HepG2 (cell line): ENCODE data around the gene LRRC73. TPM values are rescaled to one million over a fixed set of nuclear protein-coding genes. Genes with fewer than 3 reads are reported as not detected.

ENCODE experiments used
- GPN1 ChIP-seq: sonication (generic); formaldehyde crosslinking; IDR thresholded peaks from 2 replicates; pipeline ENCODE4 v1.5.1; 2020; ENCODE audit warnings: missing genetic modification reagents, borderline replicate concordance
- KDM4B ChIP-seq: sonication (generic); formaldehyde crosslinking; IDR thresholded peaks from 2 replicates; pipeline ENCODE4 v1.4.0; 2020; ENCODE audit warnings: missing genetic modification reagents
- RFX5 ChIP-seq: IDR thresholded peaks from 2 replicates; pipeline ENCODE4 v1.6.1; 2011; ENCODE audit warnings: low read depth, low read length, improper control_type of control experiment
- SMAD1 ChIP-seq: sonication (generic); formaldehyde crosslinking; IDR thresholded peaks from 2 replicates; pipeline ENCODE4 v1.4.0; 2020; ENCODE audit warnings: missing genetic modification reagents, low read depth, mild to moderate bottlenecking, borderline replicate concordance
- SRF ChIP-seq: IDR thresholded peaks from 2 replicates; pipeline ENCODE4 v1.6.1; 2011; ENCODE audit warnings: mild to moderate bottlenecking, low read depth, low read length, moderate library complexity
- TCF12 ChIP-seq, 2 experiments: fragments of 450-650 bp in 1 of 2; sonication (generic) in 1 of 2; formaldehyde crosslinking in 1 of 2; IDR thresholded peaks; 2 replicates each; pipeline versions ENCODE4 v1.6.1 to v1.8.0; 2017 to 2022; ENCODE audit warnings: antibody characterized with exemption in 1 of 2, mild to moderate bottlenecking in 1 of 2, missing genetic modification reagents in 1 of 2, moderate library complexity in 1 of 2
- ZBTB42 ChIP-seq: sonication (generic); formaldehyde crosslinking; IDR thresholded peaks from 2 replicates; pipeline ENCODE4 v1.5.0; 2020; ENCODE audit warnings: mild to moderate bottlenecking, missing genetic modification reagents
- ZBTB7B ChIP-seq: sonication (generic); formaldehyde crosslinking; IDR thresholded peaks from 2 replicates; pipeline ENCODE4 v1.4.0; 2020; ENCODE audit warnings: missing genetic modification reagents
- ZNF274 ChIP-seq: sonication (generic); formaldehyde crosslinking; IDR thresholded peaks from 2 replicates; pipeline ENCODE4 v1.5.1; 2020; ENCODE audit warnings: mild to moderate bottlenecking, missing genetic modification reagents
- ZNF670 ChIP-seq: sonication (generic); formaldehyde crosslinking; IDR thresholded peaks from 2 replicates; pipeline ENCODE4 v1.8.0; 2022; ENCODE audit warnings: mild to moderate bottlenecking, missing genetic modification reagents, borderline replicate concordance
- ZNF746 ChIP-seq: sonication (generic); formaldehyde crosslinking; IDR thresholded peaks from 2 replicates; pipeline ENCODE4 v1.8.0; 2022; ENCODE audit warnings: mild to moderate bottlenecking, missing genetic modification reagents
- polyA plus RNA-seq, 8 experiments: library from polyadenylated mRNA; depleted of rRNA in 3 of 8; stranded (reverse) in 7 of 8; unstranded in 1 of 8; fragments of >200 nt; fragmentation: Illumina TruSeq in 4 of 8; extraction: Trizol in 4 of 8; gene quantifications; 2 replicates each; pipeline versions ENCODE4 v1.2.1 to v1.2.3, GENCODE V29; 2011 to 2016; ENCODE audit warnings: low read depth in 4 of 8, missing spikeins in 1 of 8, mixed read lengths in 1 of 8; ENCODE audit not compliant: insufficient read depth in 1 of 8
- total RNA-seq, 5 experiments: library from RNA; depleted of rRNA; stranded (reverse); fragments of >200 nt; fragmentation: Illumina TruSeq; extraction: Trizol; gene quantifications; 2 replicates each; pipeline ENCODE4 v1.2.3, GENCODE V29; 2016; ENCODE audit warnings: low read depth in 1 of 5
- TF ChIP-seq, protein P1 (sequence below): sonication (generic); formaldehyde crosslinking; IDR thresholded peaks from 2 replicates; pipeline ENCODE4 v1.8.0; 2022; ENCODE audit warnings: missing genetic modification reagents, mild to moderate bottlenecking, moderate library complexity, borderline replicate concordance
- TF ChIP-seq, protein P2 (sequence below): sonication (generic); formaldehyde crosslinking; IDR thresholded peaks from 2 replicates; pipeline ENCODE4 v1.4.0; 2020; ENCODE audit warnings: missing genetic modification reagents, low read depth, mild to moderate bottlenecking, borderline replicate concordance
- TF ChIP-seq, protein P3 (sequence below): sonication (generic); formaldehyde crosslinking; IDR thresholded peaks from 2 replicates; pipeline ENCODE4 v1.4.0; 2020; ENCODE audit warnings: missing genetic modification reagents
- TF ChIP-seq, protein P4 (sequence below), 2 experiments: fragments of 450-650 bp in 1 of 2; sonication (generic) in 1 of 2; formaldehyde crosslinking in 1 of 2; IDR thresholded peaks; 2 replicates each; pipeline versions ENCODE4 v1.6.1 to v1.8.0; 2016 to 2022; ENCODE audit warnings: antibody characterized with exemption in 1 of 2, mild to moderate bottlenecking in 1 of 2, missing genetic modification reagents in 1 of 2

The LRRC73 gene
- total and polyA plus RNA-seq, 2 of the 13 experiments (the other 11 are each of a cell fraction or from before 2014, with no cell fraction given): 0.11 to 0.12 TPM

DNA sequence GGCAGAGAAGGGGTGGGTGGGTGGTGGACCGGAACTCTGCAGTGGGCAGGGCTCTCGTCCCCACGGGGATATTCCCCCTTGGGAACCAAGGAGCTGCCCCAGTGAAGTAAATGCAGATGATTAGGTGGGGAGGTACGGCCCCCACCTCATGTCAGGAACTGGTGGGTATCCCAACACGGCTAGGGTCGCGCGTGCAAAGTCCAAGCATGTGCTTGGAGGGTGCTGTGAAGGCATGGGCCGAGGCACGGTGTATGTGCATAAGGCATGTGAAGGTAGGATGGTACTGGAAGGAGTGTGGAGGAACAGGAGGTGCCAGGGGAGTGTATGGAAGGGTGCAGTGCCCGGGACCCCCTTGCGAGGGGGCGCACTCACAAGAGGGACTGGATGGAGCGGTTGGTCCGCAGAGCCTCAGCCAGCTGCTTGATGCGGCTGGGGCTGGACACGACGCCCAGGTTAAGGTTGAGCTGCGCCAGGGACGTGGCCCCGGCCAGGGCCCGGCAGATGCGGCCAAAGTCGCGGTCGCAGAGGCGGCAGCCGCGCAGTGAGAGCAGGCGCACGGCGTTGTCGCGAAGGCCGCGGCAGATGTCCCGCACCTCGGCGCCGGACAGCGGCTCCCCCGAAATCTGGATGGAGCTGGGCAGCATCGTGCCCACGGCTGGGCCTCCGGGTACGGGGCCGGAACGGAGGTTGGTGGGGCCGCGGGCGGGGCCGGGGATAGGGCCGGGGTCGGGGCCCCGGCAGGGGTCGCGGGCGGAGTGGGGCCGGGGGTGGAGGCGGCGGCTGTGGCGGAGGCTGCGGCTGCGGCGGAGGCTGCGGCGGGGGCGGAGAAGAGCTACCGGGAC is 783 bp downstream of the LRRC73 start (continued):
- TF ChIP-seq, protein P1, sequence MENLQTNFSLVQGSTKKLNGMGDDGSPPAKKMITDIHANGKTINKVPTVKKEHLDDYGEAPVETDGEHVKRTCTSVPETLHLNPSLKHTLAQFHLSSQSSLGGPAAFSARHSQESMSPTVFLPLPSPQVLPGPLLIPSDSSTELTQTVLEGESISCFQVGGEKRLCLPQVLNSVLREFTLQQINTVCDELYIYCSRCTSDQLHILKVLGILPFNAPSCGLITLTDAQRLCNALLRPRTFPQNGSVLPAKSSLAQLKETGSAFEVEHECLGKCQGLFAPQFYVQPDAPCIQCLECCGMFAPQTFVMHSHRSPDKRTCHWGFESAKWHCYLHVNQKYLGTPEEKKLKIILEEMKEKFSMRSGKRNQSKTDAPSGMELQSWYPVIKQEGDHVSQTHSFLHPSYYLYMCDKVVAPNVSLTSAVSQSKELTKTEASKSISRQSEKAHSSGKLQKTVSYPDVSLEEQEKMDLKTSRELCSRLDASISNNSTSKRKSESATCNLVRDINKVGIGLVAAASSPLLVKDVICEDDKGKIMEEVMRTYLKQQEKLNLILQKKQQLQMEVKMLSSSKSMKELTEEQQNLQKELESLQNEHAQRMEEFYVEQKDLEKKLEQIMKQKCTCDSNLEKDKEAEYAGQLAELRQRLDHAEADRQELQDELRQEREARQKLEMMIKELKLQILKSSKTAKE (CRISPR knock-in tag): no peak
- TF ChIP-seq ZBTB42: 0 out of 2 replicates have a peak, but pooled peaks have one; percentile 43
- no peak for TF ChIP-seq KDM4B (CRISPR knock-in tag)
- TF ChIP-seq SRF: no peak
- no peak for TF ChIP-seq TCF12 (IDR thresholded peaks at IDR 0.05)
- no peak for TF ChIP-seq TCF12 (CRISPR knock-in tag; IDR thresholded peaks at IDR 0.05)
- TF ChIP-seq ZNF274 (CRISPR knock-in tag): no peak; the same call in 1 of the 2 replicates
- no peak for TF ChIP-seq ZNF670 (CRISPR knock-in tag)
- TF ChIP-seq, protein P2, sequence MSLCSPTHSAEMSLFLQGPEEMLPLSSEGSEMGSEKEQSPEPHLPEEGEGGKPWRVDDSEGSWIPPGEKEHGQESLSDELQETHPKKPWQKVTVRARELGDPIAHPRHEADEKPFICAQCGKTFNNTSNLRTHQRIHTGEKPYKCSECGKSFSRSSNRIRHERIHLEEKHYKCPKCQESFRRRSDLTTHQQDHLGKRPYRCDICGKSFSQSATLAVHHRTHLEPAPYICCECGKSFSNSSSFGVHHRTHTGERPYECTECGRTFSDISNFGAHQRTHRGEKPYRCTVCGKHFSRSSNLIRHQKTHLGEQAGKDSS (CRISPR knock-in tag): no peak
- no peak for TF ChIP-seq GPN1 (CRISPR knock-in tag)
- TF ChIP-seq, protein P3, sequence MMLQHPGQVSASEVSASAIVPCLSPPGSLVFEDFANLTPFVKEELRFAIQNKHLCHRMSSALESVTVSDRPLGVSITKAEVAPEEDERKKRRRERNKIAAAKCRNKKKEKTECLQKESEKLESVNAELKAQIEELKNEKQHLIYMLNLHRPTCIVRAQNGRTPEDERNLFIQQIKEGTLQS (CRISPR knock-in tag): no peak
- TF ChIP-seq ZBTB7B: no peak
- TF ChIP-seq, protein P4, sequence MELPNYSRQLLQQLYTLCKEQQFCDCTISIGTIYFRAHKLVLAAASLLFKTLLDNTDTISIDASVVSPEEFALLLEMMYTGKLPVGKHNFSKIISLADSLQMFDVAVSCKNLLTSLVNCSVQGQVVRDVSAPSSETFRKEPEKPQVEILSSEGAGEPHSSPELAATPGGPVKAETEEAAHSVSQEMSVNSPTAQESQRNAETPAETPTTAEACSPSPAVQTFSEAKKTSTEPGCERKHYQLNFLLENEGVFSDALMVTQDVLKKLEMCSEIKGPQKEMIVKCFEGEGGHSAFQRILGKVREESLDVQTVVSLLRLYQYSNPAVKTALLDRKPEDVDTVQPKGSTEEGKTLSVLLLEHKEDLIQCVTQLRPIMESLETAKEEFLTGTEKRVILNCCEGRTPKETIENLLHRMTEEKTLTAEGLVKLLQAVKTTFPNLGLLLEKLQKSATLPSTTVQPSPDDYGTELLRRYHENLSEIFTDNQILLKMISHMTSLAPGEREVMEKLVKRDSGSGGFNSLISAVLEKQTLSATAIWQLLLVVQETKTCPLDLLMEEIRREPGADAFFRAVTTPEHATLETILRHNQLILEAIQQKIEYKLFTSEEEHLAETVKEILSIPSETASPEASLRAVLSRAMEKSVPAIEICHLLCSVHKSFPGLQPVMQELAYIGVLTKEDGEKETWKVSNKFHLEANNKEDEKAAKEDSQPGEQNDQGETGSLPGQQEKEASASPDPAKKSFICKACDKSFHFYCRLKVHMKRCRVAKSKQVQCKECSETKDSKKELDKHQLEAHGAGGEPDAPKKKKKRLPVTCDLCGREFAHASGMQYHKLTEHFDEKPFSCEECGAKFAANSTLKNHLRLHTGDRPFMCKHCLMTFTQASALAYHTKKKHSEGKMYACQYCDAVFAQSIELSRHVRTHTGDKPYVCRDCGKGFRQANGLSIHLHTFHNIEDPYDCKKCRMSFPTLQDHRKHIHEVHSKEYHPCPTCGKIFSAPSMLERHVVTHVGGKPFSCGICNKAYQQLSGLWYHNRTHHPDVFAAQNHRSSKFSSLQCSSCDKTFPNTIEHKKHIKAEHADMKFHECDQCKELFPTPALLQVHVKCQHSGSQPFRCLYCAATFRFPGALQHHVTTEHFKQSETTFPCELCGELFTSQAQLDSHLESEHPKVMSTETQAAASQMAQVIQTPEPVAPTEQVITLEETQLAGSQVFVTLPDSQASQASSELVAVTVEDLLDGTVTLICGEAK (IDR thresholded peaks at IDR 0.05): no peak
- TF ChIP-seq, protein P4 (CRISPR knock-in tag; IDR thresholded peaks at IDR 0.05): no peak
- TF ChIP-seq ZNF746 (CRISPR knock-in tag): peak; percentile 42; the same call in 1 of the 2 replicates
- no peak; the same call in 1 of the 2 replicates for TF ChIP-seq SMAD1 (CRISPR knock-in tag)
- no peak for TF ChIP-seq RFX5
